Measurements from ENCODE around the gene PHIP. TPM values are rescaled to one million over a fixed set of nuclear protein-coding genes. Genes with fewer than 3 reads are reported as not detected.

PHIP gene
- total RNA-seq, 2 donors from 2014 or later = 20.8 to 22.8 TPM

- Histone ChIP-seq H3K9me3 (no peaks in the 10 kb centered on the region), H3K27ac (no peak overlapping the region), H3K4me1 (no peaks in the 10 kb centered on the region), H3K27me3 (no peaks in the 10 kb centered on the region), H3K36me3 (replicated peaks in 1 of 2; ENCODE audit: insufficient read depth in 1 of 2, low read depth in 2 of 2) (peaks cover 9 to 38% of the 10 kb centered on the region in 2 donors), H3K4me3 (no peak overlapping the region)
- no peak for DNase-seq
- no peak for ATAC-seq
- 97 to 98% methylated on average over 4 of the region's 4 CpGs for WGBS, 2 donors
- intact Hi-C loops (cut with DNase I) = no loop called here
- TF ChIP-seq POLR2A (IDR thresholded peaks at IDR 0.05) = no peak
- no peak for TF ChIP-seq CTCF (IDR thresholded peaks at IDR 0.05)
Measured at GRCh38 chr6:78954740-78955139, 123.3 kb downstream of the PHIP start.

GRCh38 chr6:78953798-78954197 is 124.3 kb downstream of the PHIP start:
- peaks cover 0 to 6% (median 0%) of the 10 kb centered on the region in 3 donors for H3K9me3 ChIP-seq
- no peaks in the 10 kb centered on the region for H3K4me1 ChIP-seq
- intact Hi-C loops (cut with DNase I) = no loop called here
- no peak for DNase-seq
- no peak for TF ChIP-seq POLR2A (IDR thresholded peaks at IDR 0.05)
- no peak for TF ChIP-seq CTCF (IDR thresholded peaks at IDR 0.05)
- no peak for ATAC-seq
- peaks cover 14 to 41% of the 10 kb centered on the region in 2 donors for H3K36me3 ChIP-seq (replicated peaks in 1 of 2; ENCODE audit: insufficient read depth in 1 of 2, low read depth in 2 of 2)
- H3K27ac ChIP-seq = no peak overlapping the region
- no peaks in the 10 kb centered on the region for H3K27me3 ChIP-seq
- WGBS, 2 donors = 97 to 98% methylated on average over 8 of the region's 8 CpGs
- H3K4me3 ChIP-seq = no peak overlapping the region

GRCh38 chr6:78952362-78952761 is 125.7 kb downstream of the PHIP start:
- ATAC-seq (no peak), DNase-seq (no peak)
- H3K36me3 ChIP-seq (replicated peaks in 1 of 2; ENCODE audit: insufficient read depth in 1 of 2, low read depth in 2 of 2) = peaks cover 14 to 45% of the 10 kb centered on the region in 2 donors
- 100% methylated on average over 1 of the region's 1 CpG for WGBS, 2 donors
- peaks cover 0 to 11% (median 0%) of the 10 kb centered on the region in 3 donors for H3K9me3 ChIP-seq
- no peaks in the 10 kb centered on the region for H3K4me1 ChIP-seq
- TF ChIP-seq POLR2A (IDR thresholded peaks at IDR 0.05) (no peak), CTCF (IDR thresholded peaks at IDR 0.05) (no peak)
- H3K4me3 ChIP-seq = no peak overlapping the region
- no peaks in the 10 kb centered on the region for H3K27me3 ChIP-seq
- intact Hi-C loops (cut with DNase I) = no loop called here
- H3K27ac ChIP-seq = no peak overlapping the region

- intact Hi-C loops (cut with DNase I) = no loop called here
- Histone ChIP-seq H3K27ac (no peak overlapping the region), H3K9me3 (peaks cover 0 to 11% (median 0%) of the 10 kb centered on the region in 3 donors), H3K27me3 (no peaks in the 10 kb centered on the region), H3K4me3 (no peak overlapping the region), H3K36me3 (replicated peaks in 1 of 2; ENCODE audit: insufficient read depth in 1 of 2, low read depth in 2 of 2) (peaks cover 14 to 39% of the 10 kb centered on the region in 2 donors), H3K4me1 (no peaks in the 10 kb centered on the region)
- 91 to 97% methylated on average over 3 of the region's 3 CpGs for WGBS, 2 donors
- TF ChIP-seq CTCF (IDR thresholded peaks at IDR 0.05) (no peak), POLR2A (IDR thresholded peaks at IDR 0.05) (no peak)
- ATAC-seq (no peak), DNase-seq (no peak)
Measured at GRCh38 chr6:78948785-78949184, 129.3 kb downstream of the PHIP start.

GRCh38 chr6:78947962-78948361 is 130.1 kb downstream of the PHIP start:
- Histone ChIP-seq H3K9me3 (peaks cover 0 to 11% (median 0%) of the 10 kb centered on the region in 3 donors), H3K36me3 (replicated peaks in 1 of 2; ENCODE audit: insufficient read depth in 1 of 2, low read depth in 2 of 2) (peaks cover 11 to 35% of the 10 kb centered on the region in 2 donors), H3K27me3 (no peaks in the 10 kb centered on the region), H3K27ac (no peak overlapping the region), H3K4me1 (no peaks in the 10 kb centered on the region), H3K4me3 (no peak overlapping the region)
- ATAC-seq = no peak
- intact Hi-C loops (cut with DNase I) = no loop called here
- WGBS, 2 donors = 92 to 94% methylated on average over 2 of the region's 2 CpGs
- DNase-seq = no peak
- TF ChIP-seq POLR2A (IDR thresholded peaks at IDR 0.05) = no peak
- TF ChIP-seq CTCF (IDR thresholded peaks at IDR 0.05) = no peak

All from body of pancreas (tissue), 4 donors.